GM23338 (cell line): ENCODE measurements around the gene TMEM43. TPM values are rescaled to one million over a fixed set of nuclear protein-coding genes. Genes with fewer than 3 reads are reported as not detected.

Experiments
- ATAC-seq: fragments of 200-7000 bp; cut with Tn5 transposase; 3 replicates; pipeline ENCODE4 v1.9.1; 2020
- DNase-seq: peaks from one replicate; pipeline ENCODE4 v3.0.0-alpha.2; 2015; ENCODE audit warnings: low spot score
- H2AFZ ChIP-seq: fragments of 200-600 bp; sonication (generic); 2 replicates; pipeline ENCODE4 v1.8.0; 2016; ENCODE audit warnings: antibody characterized with exemption, mild to moderate bottlenecking, moderate library complexity
- H3F3A ChIP-seq: fragments of 200-600 bp; sonication (generic); replicated peaks from 2 replicates; pipeline ENCODE4 v1.8.0; 2017; ENCODE audit warnings: antibody characterized with exemption, mixed run types, low read depth
- H3K27ac ChIP-seq: fragments of 200-600 bp; sonication (generic); 2 replicates; pipeline ENCODE4 v1.6.1; 2016; ENCODE audit warnings: low read depth
- H3K27me3 ChIP-seq: fragments of 200-600 bp; sonication (generic); 2 replicates; pipeline ENCODE4 v1.8.0; 2016; ENCODE audit warnings: mild to moderate bottlenecking, mixed run types, moderate library complexity; ENCODE audit not compliant: insufficient read depth
- H3K36me3 ChIP-seq: fragments of 200-600 bp; sonication (generic); 2 replicates; pipeline ENCODE4 v1.8.0; 2016; ENCODE audit warnings: mild to moderate bottlenecking; ENCODE audit not compliant: insufficient read depth
- H3K4me1 ChIP-seq: fragments of 200-600 bp; sonication (generic); 2 replicates; pipeline ENCODE4 v1.8.0; 2016; ENCODE audit warnings: mild to moderate bottlenecking, moderate library complexity; ENCODE audit not compliant: insufficient read depth
- H3K4me2 ChIP-seq: fragments of 200-600 bp; sonication (generic); 2 replicates; pipeline ENCODE4 v1.7.1; 2017; ENCODE audit warnings: mixed run types
- H3K4me3 ChIP-seq: fragments of 200-600 bp; sonication (generic); 2 replicates; pipeline ENCODE4 v1.6.1; 2016; ENCODE audit warnings: mixed run types
- H3K79me2 ChIP-seq: fragments of 200-600 bp; sonication (generic); replicated peaks from 2 replicates; pipeline ENCODE4 v1.8.0; 2017; ENCODE audit warnings: mild to moderate bottlenecking; ENCODE audit not compliant: insufficient read depth
- H3K9me2 ChIP-seq: fragments of 200-600 bp; sonication (generic); 2 replicates; pipeline ENCODE4 v1.8.0; 2017; ENCODE audit not compliant: insufficient read depth
- H4K20me1 ChIP-seq: fragments of 200-600 bp; sonication (generic); replicated peaks from 2 replicates; pipeline ENCODE4 v1.8.0; 2017; ENCODE audit warnings: mild to moderate bottlenecking; ENCODE audit not compliant: insufficient read depth
- H3K27ac Mint-ChIP-seq: 2 replicates; pipeline ENCODE4 v1.8.0; 2020; ENCODE audit warnings: inconsistent platforms, mild to moderate bottlenecking, moderate library complexity, mixed read lengths
- H3K27me3 Mint-ChIP-seq: 3 replicates; pipeline ENCODE4 v1.8.0; 2022; ENCODE audit warnings: low read depth, mild to moderate bottlenecking, moderate library complexity, mixed read lengths, inconsistent platforms; ENCODE audit not compliant: insufficient read depth, poor library complexity
- H3K36me3 Mint-ChIP-seq: 3 replicates; pipeline ENCODE4 v1.8.0; 2021; ENCODE audit warnings: low read depth, mild to moderate bottlenecking, inconsistent platforms, moderate library complexity, mixed read lengths
- H3K4me1 Mint-ChIP-seq: 3 replicates; pipeline ENCODE4 v1.8.0; 2020; ENCODE audit warnings: mild to moderate bottlenecking, inconsistent platforms, mixed read lengths
- H3K4me3 Mint-ChIP-seq: 3 replicates; pipeline ENCODE4 v1.8.0; 2021; ENCODE audit warnings: moderate library complexity, mild to moderate bottlenecking, inconsistent platforms, mixed read lengths
- H3K9me3 Mint-ChIP-seq: 3 replicates; pipeline ENCODE4 v1.8.0; 2020; ENCODE audit warnings: moderate library complexity, mild to moderate bottlenecking, inconsistent platforms, mixed read lengths
- EZH2 ChIP-seq: fragments of 200-600 bp; sonication (generic); IDR thresholded peaks from one replicate; pipeline ENCODE4 v1.8.0; 2017; ENCODE audit warnings: antibody characterized with exemption, mild to moderate bottlenecking, low read depth; ENCODE audit not compliant: unreplicated experiment
- EZH2phosphoT487 ChIP-seq: fragments of 200-600 bp; sonication (generic); IDR thresholded peaks from one replicate; pipeline ENCODE4 v1.8.1; 2018; ENCODE audit warnings: antibody characterized with exemption; ENCODE audit not compliant: unreplicated experiment
- NANOG ChIP-seq: IDR thresholded peaks from 2 replicates; pipeline ENCODE4 v1.6.1; 2016; ENCODE audit warnings: antibody characterized with exemption, borderline replicate concordance
- POLR2AphosphoS5 ChIP-seq: IDR thresholded peaks from 2 replicates; pipeline ENCODE4 v1.6.1; 2016; ENCODE audit warnings: antibody characterized with exemption, low read depth
- STAT1 ChIP-seq: IDR thresholded peaks from one replicate; pipeline ENCODE4 v1.6.1; 2016; ENCODE audit warnings: antibody characterized with exemption; ENCODE audit not compliant: unreplicated experiment
- ZNF114 ChIP-seq: fragments of 250-450 bp; sonication (Bioruptor Pico); IDR thresholded peaks from 2 replicates; pipeline ENCODE4 v1.5.0; 2020; ENCODE audit warnings: mild to moderate bottlenecking, moderate library complexity
- ZNF331 ChIP-seq: fragments of 250-450 bp; sonication (Bioruptor Pico); IDR thresholded peaks from 2 replicates; pipeline ENCODE4 v1.5.0; 2020; ENCODE audit warnings: low read depth, mild to moderate bottlenecking, moderate library complexity
- polyA plus RNA-seq: library from polyadenylated mRNA; unstranded; fragments of >200 nt; fragmentation: Nextera tagmentation; extraction: Ambion mirVana; gene quantifications from 2 replicates; pipeline ENCODE4 v1.2.1, GENCODE V29; 2016
- total RNA-seq: library from RNA; depleted of rRNA; stranded (reverse); fragments of >200 nt; shearing (Covaris generic); gene quantifications from 2 replicates; pipeline ENCODE4 v1.2.3, GENCODE V29; 2014
- TF ChIP-seq, protein P1 (sequence below), 2 experiments: fragments of 200-600 bp in 1 of 2; sonication (generic) in 1 of 2; conservative IDR thresholded peaks; 2 replicates each; pipeline versions ENCODE4 v1.5.1 to v1.6.1; 2016 to 2017; ENCODE audit warnings: antibody characterized with exemption in 2 of 2, low read depth in 2 of 2, mild to moderate bottlenecking in 2 of 2, moderate library complexity in 1 of 2
- TF ChIP-seq, protein P2 (sequence below): IDR thresholded peaks from 2 replicates; pipeline ENCODE4 v1.6.1; 2016; ENCODE audit warnings: antibody characterized with exemption
- TF ChIP-seq, protein P3 (sequence below): IDR thresholded peaks from one replicate; pipeline ENCODE4 v1.6.1; 2018; ENCODE audit warnings: antibody characterized with exemption; ENCODE audit not compliant: unreplicated experiment

Gene TMEM43
- total and polyA plus RNA-seq, 2 experiments from 2014 or later, result 15.9 to 34.7 TPM

- no peaks in the 10 kb centered on the region for H3F3A ChIP-seq
- Mint-ChIP-seq H3K27me3 (peaks cover 9% of the 10 kb centered on the region), H3K9me3 (no peaks in the 10 kb centered on the region), H3K4me1 (peaks cover 31% of the 10 kb centered on the region), H3K4me3 (no peak overlapping the region), H3K27ac (peak overlapping the region; percentile 72; the same call in 1 of the 2 replicates), H3K36me3 (peaks cover 38% of the 10 kb centered on the region)
- H3K4me1 ChIP-seq, result peaks cover 12% of the 10 kb centered on the region
- H3K36me3 ChIP-seq, result no peaks in the 10 kb centered on the region; the same call in 1 of the 2 replicates
- no peak overlapping the region for H3K4me2 ChIP-seq
- peak overlapping the region; percentile 36; the same call in 1 of the 2 replicates for H3K27ac ChIP-seq
- H4K20me1 ChIP-seq, result peaks cover 4% of the 10 kb centered on the region; the same call in 1 of the 2 replicates
- H3K4me3 ChIP-seq, result no peak overlapping the region
- no peaks in the 10 kb centered on the region for H3K27me3 ChIP-seq
- ATAC-seq (no peak), DNase-seq (peak; percentile 14)
- no peak overlapping the region for H2AFZ ChIP-seq
- TF ChIP-seq, protein P1, sequence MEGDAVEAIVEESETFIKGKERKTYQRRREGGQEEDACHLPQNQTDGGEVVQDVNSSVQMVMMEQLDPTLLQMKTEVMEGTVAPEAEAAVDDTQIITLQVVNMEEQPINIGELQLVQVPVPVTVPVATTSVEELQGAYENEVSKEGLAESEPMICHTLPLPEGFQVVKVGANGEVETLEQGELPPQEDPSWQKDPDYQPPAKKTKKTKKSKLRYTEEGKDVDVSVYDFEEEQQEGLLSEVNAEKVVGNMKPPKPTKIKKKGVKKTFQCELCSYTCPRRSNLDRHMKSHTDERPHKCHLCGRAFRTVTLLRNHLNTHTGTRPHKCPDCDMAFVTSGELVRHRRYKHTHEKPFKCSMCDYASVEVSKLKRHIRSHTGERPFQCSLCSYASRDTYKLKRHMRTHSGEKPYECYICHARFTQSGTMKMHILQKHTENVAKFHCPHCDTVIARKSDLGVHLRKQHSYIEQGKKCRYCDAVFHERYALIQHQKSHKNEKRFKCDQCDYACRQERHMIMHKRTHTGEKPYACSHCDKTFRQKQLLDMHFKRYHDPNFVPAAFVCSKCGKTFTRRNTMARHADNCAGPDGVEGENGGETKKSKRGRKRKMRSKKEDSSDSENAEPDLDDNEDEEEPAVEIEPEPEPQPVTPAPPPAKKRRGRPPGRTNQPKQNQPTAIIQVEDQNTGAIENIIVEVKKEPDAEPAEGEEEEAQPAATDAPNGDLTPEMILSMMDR (conservative IDR thresholded peaks at IDR 0.05; ENCODE audit: low read depth in 2 of 2), result peak in 1 of 2 experiments; percentile 4; a peak in 1 of 4 replicates
- TF ChIP-seq ZNF331 (CRISPR knock-in tag), result no peak
- no peaks in the 10 kb centered on the region for H3K9me2 ChIP-seq
- H3K79me2 ChIP-seq, result no peaks in the 10 kb centered on the region
Measured at GRCh38 chr3:14145670-14146380, 21.0 kb downstream of the TMEM43 start.

DNA sequence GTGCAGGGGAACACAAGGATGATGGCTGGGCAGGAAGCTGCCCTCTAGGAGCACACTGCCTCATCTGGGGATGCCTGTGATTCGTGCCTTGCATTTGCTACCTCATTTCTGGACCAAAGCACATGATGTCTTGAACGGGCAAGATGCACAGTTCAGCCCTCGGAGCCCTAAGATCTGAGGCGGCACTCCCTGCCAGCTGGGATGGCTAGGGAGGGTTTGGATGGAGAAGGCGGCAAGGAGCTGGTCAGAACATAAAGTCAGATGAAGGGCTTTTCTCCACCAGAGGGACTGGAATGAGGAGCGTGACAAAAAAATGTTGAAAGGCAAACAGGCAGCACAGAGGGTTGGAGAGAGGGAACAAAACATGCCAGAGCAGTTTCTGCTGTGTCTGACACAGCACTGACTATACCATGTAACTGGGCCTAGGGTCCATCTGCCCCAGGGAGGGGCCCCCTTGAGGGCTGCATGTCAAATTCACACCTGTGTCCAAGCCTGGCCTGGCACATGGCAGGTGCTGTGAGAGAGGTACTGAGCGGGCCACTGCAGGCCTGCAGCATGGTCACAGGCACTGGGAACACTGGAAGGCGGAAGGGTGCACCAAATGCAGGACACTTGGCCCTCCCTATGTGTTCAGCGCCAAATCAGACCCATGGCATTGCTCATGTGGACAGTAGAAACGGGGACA lies 21.7 kb downstream of the TMEM43 start:
- no peak overlapping the region for H2AFZ ChIP-seq
- Mint-ChIP-seq H3K9me3 (no peaks in the 10 kb centered on the region), H3K4me1 (peaks cover 31% of the 10 kb centered on the region), H3K4me3 (no peak overlapping the region), H3K36me3 (peaks cover 40% of the 10 kb centered on the region), H3K27ac (peak overlapping the region; percentile 9; the same call in 1 of the 2 replicates), H3K27me3 (peaks cover 12% of the 10 kb centered on the region)
- H3K36me3 ChIP-seq, result no peaks in the 10 kb centered on the region; the same call in 1 of the 2 replicates
- H3F3A ChIP-seq, result no peaks in the 10 kb centered on the region
- no peak overlapping the region for H3K4me2 ChIP-seq
- H3K4me3 ChIP-seq, result no peak overlapping the region
- H3K27ac ChIP-seq, result no peak overlapping the region
- H3K9me2 ChIP-seq, result no peaks in the 10 kb centered on the region
- H4K20me1 ChIP-seq, result peaks cover 4% of the 10 kb centered on the region
- H3K4me1 ChIP-seq, result peaks cover 12% of the 10 kb centered on the region
- ATAC-seq (no peak), DNase-seq (no peak)
- no peaks in the 10 kb centered on the region for H3K79me2 ChIP-seq
- H3K27me3 ChIP-seq, result no peaks in the 10 kb centered on the region
- no peak for TF ChIP-seq EZH2
- TF ChIP-seq, protein P2, sequence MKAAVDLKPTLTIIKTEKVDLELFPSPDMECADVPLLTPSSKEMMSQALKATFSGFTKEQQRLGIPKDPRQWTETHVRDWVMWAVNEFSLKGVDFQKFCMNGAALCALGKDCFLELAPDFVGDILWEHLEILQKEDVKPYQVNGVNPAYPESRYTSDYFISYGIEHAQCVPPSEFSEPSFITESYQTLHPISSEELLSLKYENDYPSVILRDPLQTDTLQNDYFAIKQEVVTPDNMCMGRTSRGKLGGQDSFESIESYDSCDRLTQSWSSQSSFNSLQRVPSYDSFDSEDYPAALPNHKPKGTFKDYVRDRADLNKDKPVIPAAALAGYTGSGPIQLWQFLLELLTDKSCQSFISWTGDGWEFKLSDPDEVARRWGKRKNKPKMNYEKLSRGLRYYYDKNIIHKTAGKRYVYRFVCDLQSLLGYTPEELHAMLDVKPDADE, result no peak
- no peak for TF ChIP-seq ZNF114 (CRISPR knock-in tag)
- TF ChIP-seq, protein P1 (conservative IDR thresholded peaks at IDR 0.05; ENCODE audit: low read depth in 2 of 2), result no peak
- TF ChIP-seq, protein P3, sequence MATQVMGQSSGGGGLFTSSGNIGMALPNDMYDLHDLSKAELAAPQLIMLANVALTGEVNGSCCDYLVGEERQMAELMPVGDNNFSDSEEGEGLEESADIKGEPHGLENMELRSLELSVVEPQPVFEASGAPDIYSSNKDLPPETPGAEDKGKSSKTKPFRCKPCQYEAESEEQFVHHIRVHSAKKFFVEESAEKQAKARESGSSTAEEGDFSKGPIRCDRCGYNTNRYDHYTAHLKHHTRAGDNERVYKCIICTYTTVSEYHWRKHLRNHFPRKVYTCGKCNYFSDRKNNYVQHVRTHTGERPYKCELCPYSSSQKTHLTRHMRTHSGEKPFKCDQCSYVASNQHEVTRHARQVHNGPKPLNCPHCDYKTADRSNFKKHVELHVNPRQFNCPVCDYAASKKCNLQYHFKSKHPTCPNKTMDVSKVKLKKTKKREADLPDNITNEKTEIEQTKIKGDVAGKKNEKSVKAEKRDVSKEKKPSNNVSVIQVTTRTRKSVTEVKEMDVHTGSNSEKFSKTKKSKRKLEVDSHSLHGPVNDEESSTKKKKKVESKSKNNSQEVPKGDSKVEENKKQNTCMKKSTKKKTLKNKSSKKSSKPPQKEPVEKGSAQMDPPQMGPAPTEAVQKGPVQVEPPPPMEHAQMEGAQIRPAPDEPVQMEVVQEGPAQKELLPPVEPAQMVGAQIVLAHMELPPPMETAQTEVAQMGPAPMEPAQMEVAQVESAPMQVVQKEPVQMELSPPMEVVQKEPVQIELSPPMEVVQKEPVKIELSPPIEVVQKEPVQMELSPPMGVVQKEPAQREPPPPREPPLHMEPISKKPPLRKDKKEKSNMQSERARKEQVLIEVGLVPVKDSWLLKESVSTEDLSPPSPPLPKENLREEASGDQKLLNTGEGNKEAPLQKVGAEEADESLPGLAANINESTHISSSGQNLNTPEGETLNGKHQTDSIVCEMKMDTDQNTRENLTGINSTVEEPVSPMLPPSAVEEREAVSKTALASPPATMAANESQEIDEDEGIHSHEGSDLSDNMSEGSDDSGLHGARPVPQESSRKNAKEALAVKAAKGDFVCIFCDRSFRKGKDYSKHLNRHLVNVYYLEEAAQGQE, result no peak
- no peak for TF ChIP-seq POLR2AphosphoS5
- TF ChIP-seq EZH2phosphoT487, result no peak
- TF ChIP-seq NANOG, result no peak
- no peak for TF ChIP-seq STAT1
